H9 (cell line): Measurements from ENCODE around the gene UST. TPM values are rescaled to one million over a fixed set of nuclear protein-coding genes. Genes with fewer than 3 reads are reported as not detected.

Experiments
- DNase-seq: peaks from one replicate; pipeline ENCODE4 v3.0.0-alpha.2; 2017
- H2AFZ ChIP-seq: one replicate; pipeline ENCODE4 v1.6.1; 2013; ENCODE audit warnings: mild to moderate bottlenecking, low read length, control low read depth, moderate library complexity
- H2AK5ac ChIP-seq: 2 replicates; pipeline ENCODE4 v1.6.1; 2013; ENCODE audit warnings: low read length, control low read depth, mixed read lengths; ENCODE audit not compliant: insufficient read length
- H2BK120ac ChIP-seq: one replicate; pipeline ENCODE4 v1.6.1; 2013; ENCODE audit warnings: low read depth, mild to moderate bottlenecking, low read length, control low read depth, inconsistent platforms; ENCODE audit not compliant: poor library complexity, severe bottlenecking
- H2BK12ac ChIP-seq: 2 replicates; pipeline ENCODE4 v1.6.1; 2013; ENCODE audit warnings: low read length, control low read depth, mixed read lengths, low read depth; ENCODE audit not compliant: insufficient read length
- H2BK15ac ChIP-seq: 2 replicates; pipeline ENCODE4 v1.6.1; 2013; ENCODE audit warnings: low read depth, low read length, control low read depth
- H2BK20ac ChIP-seq: one replicate; pipeline ENCODE4 v1.6.1; 2013; ENCODE audit warnings: low read depth, mild to moderate bottlenecking, low read length, control low read depth, inconsistent platforms; ENCODE audit not compliant: poor library complexity, severe bottlenecking
- H2BK5ac ChIP-seq: 2 replicates; pipeline ENCODE4 v1.6.1; 2013; ENCODE audit warnings: low read length, control low read depth, mixed read lengths; ENCODE audit not compliant: insufficient read length
- H3K14ac ChIP-seq: 2 replicates; pipeline ENCODE4 v1.6.1; 2013; ENCODE audit warnings: low read length, control low read depth; ENCODE audit not compliant: insufficient read depth
- H3K18ac ChIP-seq: 2 replicates; pipeline ENCODE4 v1.6.1; 2013; ENCODE audit warnings: low read depth, mild to moderate bottlenecking, mixed read lengths, low read length, control low read depth; ENCODE audit not compliant: insufficient read length
- H3K23ac ChIP-seq: 2 replicates; pipeline ENCODE4 v1.6.1; 2013; ENCODE audit warnings: low read length, control low read depth, mixed read lengths, low read depth; ENCODE audit not compliant: insufficient read length
- H3K23me2 ChIP-seq: 2 replicates; pipeline ENCODE4 v1.6.1; 2013; ENCODE audit warnings: low read depth, mild to moderate bottlenecking, mixed read lengths, low read length, control low read depth; ENCODE audit not compliant: insufficient read length, poor library complexity, severe bottlenecking
- H3K27ac ChIP-seq: 2 replicates; pipeline ENCODE4 v1.5.1; 2013; ENCODE audit warnings: low read length, control low read depth, mixed read lengths, low read depth; ENCODE audit not compliant: insufficient read length
- H3K27me3 ChIP-seq: 2 replicates; pipeline ENCODE4 v1.6.1; 2013; ENCODE audit warnings: low read length, control low read depth, inconsistent platforms; ENCODE audit not compliant: insufficient read depth
- H3K4ac ChIP-seq: 2 replicates; pipeline ENCODE4 v1.6.1; 2013; ENCODE audit warnings: low read depth, mild to moderate bottlenecking, control low read depth, inconsistent platforms, low read length, moderate library complexity
- H3K4me1 ChIP-seq: 2 replicates; pipeline ENCODE4 v1.6.1; 2013; ENCODE audit warnings: low read length, control low read depth, inconsistent platforms; ENCODE audit not compliant: insufficient read depth
- H3K4me2 ChIP-seq: 2 replicates; pipeline ENCODE4 v1.6.1; 2013; ENCODE audit warnings: low read length, control low read depth, mixed read lengths; ENCODE audit not compliant: insufficient read length, insufficient read depth
- H3K56ac ChIP-seq: 2 replicates; pipeline ENCODE4 v1.6.1; 2013; ENCODE audit warnings: low read depth, mild to moderate bottlenecking, mixed read lengths, low read length, control low read depth; ENCODE audit not compliant: insufficient read length
- H3K79me1 ChIP-seq: 2 replicates; pipeline ENCODE4 v1.6.1; 2013; ENCODE audit warnings: low read depth, mild to moderate bottlenecking, moderate library complexity, low read length, control low read depth, inconsistent platforms; ENCODE audit not compliant: insufficient read depth, poor library complexity, severe bottlenecking
- H3K79me2 ChIP-seq: 2 replicates; pipeline ENCODE4 v1.6.1; 2013; ENCODE audit warnings: low read length, control low read depth, inconsistent platforms; ENCODE audit not compliant: insufficient read depth
- H3K9ac ChIP-seq: 2 replicates; pipeline ENCODE4 v1.6.1; 2013; ENCODE audit warnings: low read length, control low read depth, mixed read lengths; ENCODE audit not compliant: insufficient read length; ENCODE audit errors: extremely low read depth
- H3K9me3 ChIP-seq: one replicate; pipeline ENCODE4 v1.6.1; 2013; ENCODE audit warnings: low read depth, low read length, inconsistent platforms; ENCODE audit not compliant: control insufficient read depth
- H3T11ph ChIP-seq: one replicate; pipeline ENCODE4 v1.6.1; 2013; ENCODE audit warnings: mild to moderate bottlenecking, low read length, control low read depth, inconsistent platforms
- H4K20me1 ChIP-seq: one replicate; pipeline ENCODE4 v1.6.1; 2013; ENCODE audit not compliant: control insufficient read depth, insufficient read length, insufficient read depth
- H4K5ac ChIP-seq: 2 replicates; pipeline ENCODE4 v1.6.1; 2013; ENCODE audit warnings: low read depth, mild to moderate bottlenecking, mixed read lengths, low read length, control low read depth; ENCODE audit not compliant: insufficient read length
- H4K8ac ChIP-seq: replicated peaks from 2 replicates; pipeline ENCODE4 v1.6.1; 2013; ENCODE audit warnings: low read length, control low read depth, mixed read lengths, low read depth; ENCODE audit not compliant: insufficient read length
- H4K91ac ChIP-seq: 2 replicates; pipeline ENCODE4 v1.6.1; 2013; ENCODE audit warnings: low read depth, mild to moderate bottlenecking, moderate library complexity, mixed read lengths, low read length, control low read depth; ENCODE audit not compliant: insufficient read length
- H3K27ac Mint-ChIP-seq, 3 experiments: 2 replicates in 2 of 3; 3 replicates in 1 of 3; pipeline ENCODE4 v1.8.0; 2020 to 2021; ENCODE audit warnings: mixed read lengths in 3 of 3, mild to moderate bottlenecking in 1 of 3, moderate library complexity in 1 of 3
- H3K27me3 Mint-ChIP-seq: 2 replicates; pipeline ENCODE4 v1.8.0; 2021; ENCODE audit warnings: low read depth, mild to moderate bottlenecking, moderate library complexity, mixed read lengths
- H3K36me3 Mint-ChIP-seq, 3 experiments: 2 replicates in 2 of 3; 3 replicates in 1 of 3; pipeline ENCODE4 v1.8.0; 2020 to 2021; ENCODE audit warnings: low read depth in 3 of 3, mixed read lengths in 3 of 3; ENCODE audit not compliant: insufficient read depth in 1 of 3
- H3K4me1 Mint-ChIP-seq, 2 experiments: 2 replicates each; pipeline ENCODE4 v1.8.0; 2020; ENCODE audit warnings: mixed read lengths in 2 of 2
- H3K4me3 Mint-ChIP-seq, 2 experiments: 2 replicates in 1 of 2; 3 replicates in 1 of 2; pipeline ENCODE4 v1.8.0; 2020 to 2021; ENCODE audit warnings: mild to moderate bottlenecking in 2 of 2, mixed read lengths in 2 of 2, moderate library complexity in 1 of 2
- H3K9me3 Mint-ChIP-seq, 2 experiments: 2 replicates in 1 of 2; 3 replicates in 1 of 2; pipeline ENCODE4 v1.8.0; 2020; ENCODE audit warnings: mild to moderate bottlenecking in 2 of 2, mixed read lengths in 2 of 2, moderate library complexity in 1 of 2
- CTCF ChIP-seq: fragments of 200-600 bp; sonication (generic); conservative IDR thresholded peaks from 3 replicates; pipeline ENCODE4 v1.8.0; 2021; ENCODE audit warnings: antibody characterized with exemption, mild to moderate bottlenecking
- WGBS: extraction: QIAGEN DNeasy Blood & Tissue Kit; methylation state at CpG from one replicate; pipeline ENCODE4 v1.1.7; 2013; ENCODE audit warnings: missing lambda C conversion rate, low lambda C conversion rate, mixed read lengths; ENCODE audit not compliant: insufficient read length; ENCODE audit errors: extremely low coverage; 5-methylcytosine and 5-hydroxymethylcytosine counted together
- total RNA-seq: library from RNA; stranded (reverse); gene quantifications from 2 replicates; pipeline ENCODE4 v1.2.1, GENCODE V29; 2021

The UST gene
- total RNA-seq, 1 experiment from 2014 or later = 14.4 TPM

GRCh38 chr6:149078211-149078782 is 331.5 kb downstream of the UST start:
- H3K27ac Mint-ChIP-seq = no peak overlapping the region
- Histone ChIP-seq H2BK120ac (no peak overlapping the region), H3K4ac (no peak overlapping the region), H3K4me1 (no peaks in the 10 kb centered on the region), H3K27me3 (no peaks in the 10 kb centered on the region), H2AFZ (no peak overlapping the region), H4K20me1 (no peaks in the 10 kb centered on the region), H3K56ac (no peak overlapping the region), H4K8ac (no peak overlapping the region), H3T11ph (no peak overlapping the region), H2BK12ac (no peak overlapping the region), H3K23me2 (no peaks in the 10 kb centered on the region), H3K14ac (no peak overlapping the region), H4K5ac (no peak overlapping the region), H4K91ac (no peak overlapping the region), H3K18ac (no peak overlapping the region), H3K79me1 (no peaks in the 10 kb centered on the region), H3K79me2 (no peaks in the 10 kb centered on the region), H3K23ac (no peak overlapping the region), H3K27ac (no peak overlapping the region), H3K4me2 (no peak overlapping the region), H2BK20ac (no peak overlapping the region), H2BK15ac (no peak overlapping the region), H3K9ac (no peak overlapping the region), H2AK5ac (no peak overlapping the region), H3K9me3 (no peaks in the 10 kb centered on the region), H2BK5ac (no peak overlapping the region)
- H3K4me1 Mint-ChIP-seq = peaks cover 5 to 8% of the 10 kb centered on the region in 2 experiments
- H3K27me3 Mint-ChIP-seq = no peaks in the 10 kb centered on the region; the same call in 1 of the 2 replicates
- WGBS = no CpG with 5 or more reads among the region's 10 CpGs
- no peak for DNase-seq
- no peaks in the 10 kb centered on the region for H3K9me3 Mint-ChIP-seq
- peaks cover 0 to 6% (median 6%) of the 10 kb centered on the region in 3 experiments; a peak in 5 of 7 replicates for H3K36me3 Mint-ChIP-seq
- H3K4me3 Mint-ChIP-seq = no peak overlapping the region
- TF ChIP-seq CTCF = no peak
